Skin epidermis (tissue), 12 donors: ENCODE measurements around the gene NHS.

Experiments
- H3K27ac ChIP-seq, 21 experiments: fragments of 200-600 bp; sonication (generic) in 11 of 21; one replicate each; pipeline ENCODE4 v1.5.0; 2020; ENCODE audit warnings: mild to moderate bottlenecking in 3 of 21, inconsistent platforms in 2 of 21, moderate library complexity in 2 of 21
- H3K4me3 ChIP-seq, 7 experiments: fragments of 200-600 bp; sonication (generic) in 2 of 7; one replicate each; pipeline ENCODE4 v1.5.0; 2020; ENCODE audit warnings: inconsistent platforms in 2 of 7, mild to moderate bottlenecking in 2 of 7, moderate library complexity in 1 of 7

The NHS gene

GRCh38 chrX:17685026-17685425 is 310.0 kb downstream of the NHS start:
- no peak overlapping the region for H3K4me3 ChIP-seq
- no peak overlapping the region for H3K27ac ChIP-seq

GRCh38 chrX:17687648-17688047 is 312.6 kb downstream of the NHS start:
- Histone ChIP-seq H3K4me3 (no peak overlapping the region), H3K27ac (no peak overlapping the region)

- Histone ChIP-seq H3K27ac (no peak overlapping the region), H3K4me3 (no peak overlapping the region)
Observed at GRCh38 chrX:17689971-17690409, 315.0 kb downstream of the NHS start.

GRCh38 chrX:17692709-17693346 is 317.8 kb downstream of the NHS start:
- no peak overlapping the region for H3K4me3 ChIP-seq
- no peak overlapping the region for H3K27ac ChIP-seq

GRCh38 chrX:17697191-17697590 is 322.2 kb downstream of the NHS start:
- Histone ChIP-seq H3K4me3 (no peak overlapping the region), H3K27ac (no peak overlapping the region)

GRCh38 chrX:17700976-17701375 is 326.0 kb downstream of the NHS start:
- no peak overlapping the region for H3K4me3 ChIP-seq
- no peak overlapping the region for H3K27ac ChIP-seq

GRCh38 chrX:17703201-17703600 is 328.2 kb downstream of the NHS start:
- Histone ChIP-seq H3K27ac (no peak overlapping the region), H3K4me3 (no peak overlapping the region)

- no peak overlapping the region for H3K4me3 ChIP-seq
Observed at GRCh38 chrX:17705211-17705610, 330.2 kb downstream of the NHS start.

GRCh38 chrX:17706676-17707075 is 331.7 kb downstream of the NHS start:
- Histone ChIP-seq H3K4me3 (no peak overlapping the region), H3K27ac (no peak overlapping the region)

More at GRCh38 chrX:17705211-17705610, 330.2 kb downstream of the NHS start:
- H3K27ac ChIP-seq: no peak overlapping the region

- Histone ChIP-seq H3K27ac (no peak overlapping the region), H3K4me3 (no peak overlapping the region)
Observed at GRCh38 chrX:17707731-17708130, 332.7 kb downstream of the NHS start.

- no peak overlapping the region for H3K4me3 ChIP-seq
- H3K27ac ChIP-seq: peak overlapping the region in 1 of 21 experiments; percentile 8
Observed at GRCh38 chrX:17710871-17711301, 335.9 kb downstream of the NHS start.

- H3K4me3 ChIP-seq: no peak overlapping the region
- H3K27ac ChIP-seq: no peak overlapping the region
Observed at GRCh38 chrX:17713288-17713687, 338.3 kb downstream of the NHS start.

- Histone ChIP-seq H3K27ac (no peak overlapping the region), H3K4me3 (no peak overlapping the region)
Observed at GRCh38 chrX:17718649-17719165, 343.7 kb downstream of the NHS start.

- Histone ChIP-seq H3K4me3 (no peak overlapping the region), H3K27ac (no peak overlapping the region)
Observed at GRCh38 chrX:17719711-17720110, 344.7 kb downstream of the NHS start.

- Histone ChIP-seq H3K27ac (no peak overlapping the region), H3K4me3 (no peak overlapping the region)
Observed at GRCh38 chrX:17721715-17722114, 346.7 kb downstream of the NHS start.

GRCh38 chrX:17725181-17725580 is 350.2 kb downstream of the NHS start:
- Histone ChIP-seq H3K4me3 (no peak overlapping the region), H3K27ac (no peak overlapping the region)

GRCh38 chrX:17732138-17732783 is 357.3 kb downstream of the NHS start:
- Histone ChIP-seq H3K4me3 (no peak overlapping the region), H3K27ac (no peak overlapping the region)

- Histone ChIP-seq H3K27ac (no peak overlapping the region), H3K4me3 (no peak overlapping the region)
Observed at GRCh38 chrX:17735406-17735805, 360.4 kb downstream of the NHS start.

- Histone ChIP-seq H3K4me3 (peak overlapping the region; percentile 26 to 60 (median 31)), H3K27ac (peak overlapping the region in 12 of 21 experiments; percentile 14 to 82 (median 58))
Observed at GRCh38 chrX:17736478-17736855, 361.5 kb downstream of the NHS start.

GRCh38 chrX:17736856-17737709 is 362.1 kb downstream of the NHS start, which contains the start of gene SCML1:
Gene SCML1, plus strand, starts transcription at chrX:17737493. Its CDS starts 6,694 bp downstream, at chrX:17744187.
- Histone ChIP-seq H3K4me3 (peak within 1 kb of the TSS; percentile 42 to 60 (median 48)), H3K27ac (peak within 1 kb of the TSS in 20 of 21 experiments; percentile 45 to 89 (median 66))
